Stimulated activated naive CD8-positive, alpha-beta T cell treated with anti-CD3 and anti-CD28 coated beads, Interleukin-15, amount 100 ng/mL, for 72 hours (primary cell): ENCODE measurements around the gene DNAAF8.

Source experiments
- ATAC-seq: fragments of 150-1000 bp; cut with Tn5 transposase; 2 replicates; pipeline ENCODE4 v1.10.0; 2021; ENCODE audit warnings: mild to moderate bottlenecking, moderate library complexity
- DNase-seq, 2 donors: peaks; one replicate each; pipeline ENCODE4 v3.0.0; 2021 to 2022
- H3K27ac Mint-ChIP-seq, 2 donors: one replicate each; pipeline ENCODE4 v1.8.0; 2022; ENCODE audit warnings: mild to moderate bottlenecking in 2 of 2, mixed read lengths in 2 of 2, moderate library complexity in 2 of 2
- H3K27me3 Mint-ChIP-seq: one replicate; pipeline ENCODE4 v1.8.0; 2022; ENCODE audit warnings: mixed read lengths
- H3K4me1 Mint-ChIP-seq: one replicate; pipeline ENCODE4 v1.8.0; 2022; ENCODE audit warnings: mild to moderate bottlenecking, mixed read lengths
- H3K4me3 Mint-ChIP-seq, 2 donors: one replicate each; pipeline ENCODE4 v1.8.0; 2022; ENCODE audit warnings: mild to moderate bottlenecking in 2 of 2, mixed read lengths in 2 of 2, moderate library complexity in 1 of 2
- H3K9me3 Mint-ChIP-seq, 2 donors: one replicate each; pipeline ENCODE4 v1.8.0; 2022; ENCODE audit warnings: mixed read lengths in 2 of 2

The DNAAF8 gene

GRCh38 chr16:4749700-4750257 is 15.4 kb downstream of the DNAAF8 start:
- Mint-ChIP-seq H3K9me3 (no peaks in the 10 kb centered on the region), H3K4me1 (peaks cover 30% of the 10 kb centered on the region), H3K27me3 (no peaks in the 10 kb centered on the region), H3K4me3 (no peak overlapping the region), H3K27ac (no peak overlapping the region)
- DNase-seq, result no peak
- ATAC-seq, result no peak

GRCh38 chr16:4750896-4751295 is 16.6 kb downstream of the DNAAF8 start:
- no peaks in the 10 kb centered on the region for H3K27me3 Mint-ChIP-seq
- no peak overlapping the region for H3K27ac Mint-ChIP-seq
- no peaks in the 10 kb centered on the region for H3K9me3 Mint-ChIP-seq
- H3K4me3 Mint-ChIP-seq, result no peak overlapping the region
- no peak for ATAC-seq
- H3K4me1 Mint-ChIP-seq, result peaks cover 30% of the 10 kb centered on the region
- no peak for DNase-seq

GRCh38 chr16:4752351-4753100 is 18.2 kb downstream of the DNAAF8 start:
- no peak overlapping the region for H3K27ac Mint-ChIP-seq
- no peaks in the 10 kb centered on the region for H3K27me3 Mint-ChIP-seq
- no peak for ATAC-seq
- no peaks in the 10 kb centered on the region for H3K9me3 Mint-ChIP-seq
- DNase-seq, result no peak
- peaks cover 20% of the 10 kb centered on the region for H3K4me1 Mint-ChIP-seq
- H3K4me3 Mint-ChIP-seq, result no peak overlapping the region

- no peak for ATAC-seq
- DNase-seq, result no peak
- no peak overlapping the region for H3K27ac Mint-ChIP-seq
These were observed 18.9 kb downstream of the DNAAF8 start for GRCh38 chr16:4753227-4753626.

GRCh38 chr16:4754865-4755264 is 20.5 kb downstream of the DNAAF8 start:
- Mint-ChIP-seq H3K4me3 (no peak overlapping the region), H3K9me3 (no peaks in the 10 kb centered on the region), H3K27ac (no peak overlapping the region), H3K27me3 (no peaks in the 10 kb centered on the region), H3K4me1 (no peaks in the 10 kb centered on the region)
- DNase-seq (no peak), ATAC-seq (no peak)

More at GRCh38 chr16:4753227-4753626, 18.9 kb downstream of the DNAAF8 start:
- no peaks in the 10 kb centered on the region for H3K9me3 Mint-ChIP-seq
- H3K4me1 Mint-ChIP-seq, result peaks cover 13% of the 10 kb centered on the region
- H3K27me3 Mint-ChIP-seq, result no peaks in the 10 kb centered on the region
- H3K4me3 Mint-ChIP-seq, result no peak overlapping the region

GRCh38 chr16:4755687-4756086 is 21.4 kb downstream of the DNAAF8 start:
- H3K27ac Mint-ChIP-seq, result no peak overlapping the region
- DNase-seq, result no peak
- no peak for ATAC-seq
- H3K27me3 Mint-ChIP-seq, result no peaks in the 10 kb centered on the region
- no peak overlapping the region for H3K4me3 Mint-ChIP-seq
- H3K4me1 Mint-ChIP-seq, result no peaks in the 10 kb centered on the region
- H3K9me3 Mint-ChIP-seq, result no peaks in the 10 kb centered on the region

- ATAC-seq, result no peak
- no peaks in the 10 kb centered on the region for H3K9me3 Mint-ChIP-seq
These were observed 26.0 kb downstream of the DNAAF8 start for GRCh38 chr16:4760221-4760910.

GRCh38 chr16:4762205-4762604 is 27.9 kb downstream of the DNAAF8 start:
- DNase-seq, result no peak

More at GRCh38 chr16:4760221-4760910, 26.0 kb downstream of the DNAAF8 start:
- no peaks in the 10 kb centered on the region for H3K27me3 Mint-ChIP-seq
- H3K27ac Mint-ChIP-seq, result peak overlapping the region; percentile 21 to 67
- DNase-seq, result no peak
- H3K4me3 Mint-ChIP-seq, result no peak overlapping the region
- H3K4me1 Mint-ChIP-seq, result peaks cover 2% of the 10 kb centered on the region

GRCh38 chr16:4763791-4764190 is 29.5 kb downstream of the DNAAF8 start:
- H3K4me1 Mint-ChIP-seq, result peaks cover 30% of the 10 kb centered on the region
- no peaks in the 10 kb centered on the region for H3K9me3 Mint-ChIP-seq
- ATAC-seq (no peak), DNase-seq (no peak)
- H3K4me3 Mint-ChIP-seq, result no peak overlapping the region
- no peaks in the 10 kb centered on the region for H3K27me3 Mint-ChIP-seq
- no peak overlapping the region for H3K27ac Mint-ChIP-seq

More at GRCh38 chr16:4762205-4762604, 27.9 kb downstream of the DNAAF8 start:
- no peak for ATAC-seq
- Mint-ChIP-seq H3K9me3 (no peaks in the 10 kb centered on the region), H3K27me3 (no peaks in the 10 kb centered on the region), H3K27ac (peak overlapping the region in 1 of 2 donors; percentile 52), H3K4me1 (peaks cover 14% of the 10 kb centered on the region), H3K4me3 (no peak overlapping the region)

- DNase-seq (no peak), ATAC-seq (no peak)
- Mint-ChIP-seq H3K4me3 (peak overlapping the region; percentile 88 to 90), H3K4me1 (peaks cover 37% of the 10 kb centered on the region), H3K9me3 (no peaks in the 10 kb centered on the region), H3K27me3 (no peaks in the 10 kb centered on the region), H3K27ac (peak overlapping the region; percentile 85 to 87)
These were observed 31.5 kb downstream of the DNAAF8 start for GRCh38 chr16:4765511-4766474.

- peak within 1 kb of the TSS; percentile 85 to 88 for H3K27ac Mint-ChIP-seq
- peak within 1 kb of the TSS; percentile 90 to 94 for H3K4me3 Mint-ChIP-seq
- DNase-seq (peak; percentile 91 to 94), ATAC-seq (peak; percentile 91)
- no peaks in the 10 kb centered on the region for H3K9me3 Mint-ChIP-seq
- peaks cover 37% of the 10 kb centered on the region for H3K4me1 Mint-ChIP-seq
- no peaks in the 10 kb centered on the region for H3K27me3 Mint-ChIP-seq
These were observed 32.7 kb downstream of the DNAAF8 start, which contains the start of gene ZNF500 for GRCh38 chr16:4766875-4767628. Gene ZNF500, minus strand, starts transcription at chr16:4767162. Its CDS starts 1,184 bp downstream, at chr16:4765978.

GRCh38 chr16:4767872-4768548 is 33.7 kb downstream of the DNAAF8 start:
- no peaks in the 10 kb centered on the region for H3K9me3 Mint-ChIP-seq
- no peaks in the 10 kb centered on the region for H3K27me3 Mint-ChIP-seq
- H3K4me3 Mint-ChIP-seq, result peak overlapping the region; percentile 89 to 94
- DNase-seq, result no peak
- H3K27ac Mint-ChIP-seq, result peak overlapping the region in 1 of 2 donors; percentile 88
- ATAC-seq, result no peak
- H3K4me1 Mint-ChIP-seq, result peaks cover 37% of the 10 kb centered on the region

- Mint-ChIP-seq H3K27me3 (no peaks in the 10 kb centered on the region), H3K4me1 (peaks cover 37% of the 10 kb centered on the region), H3K27ac (peak overlapping the region; percentile 88 to 95), H3K9me3 (no peaks in the 10 kb centered on the region), H3K4me3 (peak overlapping the region; percentile 89 to 94)
- ATAC-seq (peak; percentile 80), DNase-seq (peak; percentile 70 to 88)
These were observed 34.4 kb downstream of the DNAAF8 start for GRCh38 chr16:4768549-4769305.
